Skeletal muscle cell (primary cell): Measurements from ENCODE around the gene DPP10.

Source experiments
- DNase-seq: peaks from one replicate; pipeline ENCODE4 v3.0.0-alpha.2; 2010; ENCODE audit warnings: low read depth
- H3K4me3 ChIP-seq: 2 replicates; pipeline ENCODE4 v1.5.1; 2011; ENCODE audit warnings: low read depth, mild to moderate bottlenecking, control low read depth, low read length, moderate library complexity

DPP10 gene

GRCh38 chr2:114569166-114569565 is 126.7 kb downstream of the DPP10 start:
- no peak for DNase-seq
- no peak overlapping the region for H3K4me3 ChIP-seq

GRCh38 chr2:114577657-114578056 is 135.2 kb downstream of the DPP10 start:
- no peak overlapping the region for H3K4me3 ChIP-seq

GRCh38 chr2:114579542-114579941 is 137.1 kb downstream of the DPP10 start:
- no peak for DNase-seq
- H3K4me3 ChIP-seq = no peak overlapping the region

More at GRCh38 chr2:114577657-114578056, 135.2 kb downstream of the DPP10 start:
- DNase-seq = no peak

GRCh38 chr2:114580691-114581090 is 138.2 kb downstream of the DPP10 start:
- DNase-seq = no peak
- H3K4me3 ChIP-seq = no peak overlapping the region

- DNase-seq = no peak
Measured at GRCh38 chr2:114598329-114598728, 155.9 kb downstream of the DPP10 start.

GRCh38 chr2:114609203-114609602 is 166.8 kb downstream of the DPP10 start:
- DNase-seq = no peak
- H3K4me3 ChIP-seq = no peak overlapping the region

More at GRCh38 chr2:114598329-114598728, 155.9 kb downstream of the DPP10 start:
- no peak overlapping the region for H3K4me3 ChIP-seq

GRCh38 chr2:114609801-114610200 is 167.4 kb downstream of the DPP10 start:
- DNase-seq = no peak
- no peak overlapping the region for H3K4me3 ChIP-seq

GRCh38 chr2:114610677-114611076 is 168.2 kb downstream of the DPP10 start:
- no peak for DNase-seq

GRCh38 chr2:114614592-114614991 is 172.2 kb downstream of the DPP10 start:
- no peak overlapping the region for H3K4me3 ChIP-seq
- DNase-seq = no peak

More at GRCh38 chr2:114610677-114611076, 168.2 kb downstream of the DPP10 start:
- no peak overlapping the region for H3K4me3 ChIP-seq

- DNase-seq = no peak
- no peak overlapping the region for H3K4me3 ChIP-seq
Measured at GRCh38 chr2:114628481-114628880, 186.0 kb downstream of the DPP10 start.

- DNase-seq = no peak
Measured at GRCh38 chr2:114631146-114631545, 188.7 kb downstream of the DPP10 start.

GRCh38 chr2:114642166-114642770 is 199.8 kb downstream of the DPP10 start:
- DNase-seq = no peak
- H3K4me3 ChIP-seq = no peak overlapping the region

More at GRCh38 chr2:114631146-114631545, 188.7 kb downstream of the DPP10 start:
- H3K4me3 ChIP-seq = no peak overlapping the region

- no peak overlapping the region for H3K4me3 ChIP-seq
- no peak for DNase-seq
Measured at GRCh38 chr2:114642988-114643553, 200.6 kb downstream of the DPP10 start.

- no peak for DNase-seq
- no peak overlapping the region for H3K4me3 ChIP-seq
Measured at GRCh38 chr2:114651933-114652332, 209.5 kb downstream of the DPP10 start.

GRCh38 chr2:114659880-114660279 is 217.4 kb downstream of the DPP10 start:
- DNase-seq = no peak
- H3K4me3 ChIP-seq = no peak overlapping the region

- H3K4me3 ChIP-seq = peak overlapping the region; percentile 42
- no peak for DNase-seq
Measured at GRCh38 chr2:114661971-114662939, 219.8 kb downstream of the DPP10 start.

- DNase-seq = no peak
- no peak overlapping the region for H3K4me3 ChIP-seq
Measured at GRCh38 chr2:114668415-114668814, 226.0 kb downstream of the DPP10 start.

GRCh38 chr2:114683251-114683650 is 240.8 kb downstream of the DPP10 start:
- no peak for DNase-seq
- H3K4me3 ChIP-seq = no peak overlapping the region

GRCh38 chr2:114684403-114684802 is 242.0 kb downstream of the DPP10 start:
- DNase-seq = no peak
- H3K4me3 ChIP-seq = no peak overlapping the region

GRCh38 chr2:114685102-114685501 is 242.7 kb downstream of the DPP10 start:
- DNase-seq = no peak
- no peak overlapping the region for H3K4me3 ChIP-seq
